NCI-H1694 treated with DMSO at 0.1 percent for 48 hours (cell line): ENCODE results near the gene MED29.

ENCODE experiments used
- DNase-seq: peaks from one replicate; lab custom pipeline; 2025; lab: John Stamatoyannopoulos, UW

The MED29 gene

GRCh38 chr19:39430675-39431593 lies 39.8 kb downstream of the MED29 start:
- no peak for DNase-seq

- DNase-seq = no peak
These were observed 41.5 kb downstream of the MED29 start for GRCh38 chr19:39432677-39433025.

DNA sequence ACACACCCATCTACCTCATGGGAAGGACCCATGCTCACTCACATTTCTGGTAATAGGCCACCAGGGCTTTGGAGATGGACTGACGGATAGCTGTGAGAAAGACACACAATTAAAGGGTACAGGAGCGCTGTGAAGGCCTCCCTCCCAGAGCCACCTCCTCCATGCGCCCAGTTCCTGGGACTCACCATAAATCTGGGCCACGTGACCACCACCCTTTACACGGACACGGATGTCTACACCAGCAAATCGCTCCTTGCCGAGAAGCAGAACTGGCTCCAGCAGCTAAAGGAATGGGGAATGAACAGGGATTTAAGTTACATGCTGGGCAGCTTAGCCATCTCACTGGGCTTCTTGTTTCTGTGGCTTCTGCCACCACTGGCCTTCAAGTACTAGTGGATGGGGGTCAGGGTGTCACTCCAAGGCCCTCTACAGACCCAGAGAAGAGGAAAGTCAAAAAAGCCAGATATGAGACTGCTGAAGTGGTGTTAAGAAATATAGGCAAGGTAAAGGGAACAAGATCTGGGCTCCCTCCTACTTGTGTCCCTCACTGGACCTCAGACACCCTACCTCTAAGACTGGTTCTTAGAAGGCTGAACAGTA lies 42.4 kb downstream of the MED29 start:
- no peak for DNase-seq

DNA sequence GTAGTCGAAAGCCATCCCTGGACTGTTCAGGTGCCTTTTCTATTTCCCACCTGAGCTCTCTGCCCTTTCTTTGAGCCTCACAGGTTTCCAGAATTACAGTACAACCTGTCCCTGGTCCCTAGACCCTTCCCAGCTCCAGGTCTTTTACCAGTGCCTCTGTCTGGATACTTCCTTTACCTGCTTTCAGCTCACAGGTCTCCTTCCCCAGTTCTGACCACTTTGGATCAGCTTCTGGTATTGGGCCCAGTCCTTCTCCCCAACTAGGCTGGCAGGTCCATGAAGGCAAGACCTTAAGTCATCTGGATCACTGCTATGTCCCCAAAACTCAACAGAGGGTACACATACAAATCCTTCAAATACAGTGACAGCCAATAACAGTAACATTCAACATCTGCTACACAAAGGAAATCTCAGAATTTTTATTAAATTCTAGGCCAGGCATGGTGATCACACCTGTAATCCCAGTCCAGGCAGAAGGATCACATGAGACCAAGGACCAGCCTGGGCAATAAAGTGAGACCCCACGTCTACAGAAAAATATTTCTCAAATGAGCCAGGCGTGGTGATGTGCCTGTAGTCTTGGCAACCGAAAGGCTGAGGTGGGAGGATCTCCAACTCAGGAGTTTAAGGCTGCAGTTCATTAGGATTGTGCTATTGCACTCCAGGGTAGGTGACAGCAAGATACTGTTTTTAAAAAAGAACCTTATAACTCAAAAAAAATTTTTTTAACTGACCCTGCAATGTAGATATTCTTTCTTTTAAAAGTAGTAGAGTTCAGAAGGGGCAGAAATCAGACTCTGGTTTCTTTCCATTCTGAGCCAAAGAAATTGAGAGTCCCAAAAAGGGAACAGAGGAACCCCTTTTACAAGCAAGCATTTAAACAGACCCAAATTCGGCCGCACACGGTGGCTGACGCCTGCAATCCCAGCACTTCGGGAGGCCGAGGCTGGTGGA lies 43.2 kb downstream of the MED29 start:
- no peak for DNase-seq

DNA sequence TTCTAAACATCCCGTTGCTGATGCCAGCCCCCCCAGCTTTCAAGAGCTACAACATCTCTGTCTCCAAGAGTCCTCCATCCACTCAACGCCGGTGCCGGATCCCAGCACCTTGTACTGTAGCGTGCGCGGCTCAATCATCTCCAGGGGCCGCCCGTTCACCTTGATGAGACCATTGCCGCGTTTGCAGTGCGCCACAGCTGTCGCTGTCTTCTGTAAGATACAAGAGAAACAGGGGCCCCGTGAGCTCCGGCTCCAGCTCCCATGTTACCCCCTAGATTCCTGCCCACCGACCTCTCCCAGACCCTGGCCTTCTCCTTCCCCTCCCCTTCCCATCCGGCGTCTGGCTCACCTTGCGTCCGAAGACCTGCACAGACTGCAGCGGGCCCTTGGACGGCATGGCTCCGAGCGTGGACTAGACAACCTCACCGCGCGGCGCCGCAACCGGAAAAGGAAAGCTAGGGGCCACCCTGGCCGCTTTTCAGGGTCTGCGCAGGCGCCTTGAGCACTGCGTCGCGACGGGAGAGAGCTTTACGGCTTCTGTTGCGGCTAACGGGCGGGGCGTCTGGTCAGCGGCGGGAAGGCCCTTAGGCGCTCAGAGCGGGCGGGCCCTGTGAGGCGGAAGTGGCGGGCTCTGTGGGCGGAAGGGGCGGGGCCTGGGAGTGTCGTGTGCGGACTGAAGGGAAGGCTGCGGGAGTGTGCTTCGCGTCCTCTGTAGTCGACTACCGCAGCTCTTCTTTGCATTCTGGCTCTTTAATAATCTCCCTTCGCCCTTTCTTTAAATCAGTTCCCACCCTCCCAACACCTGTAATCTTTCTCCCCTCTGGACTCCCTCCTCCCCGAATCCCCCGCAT lies 44.5 kb downstream of the MED29 start, which contains the start of gene RPS16:
RPS16 (minus strand) TSS at position 451 of the 851 bp plus-strand sequence; CDS start at position 397, 54 bp downstream.
- DNase-seq = peak; percentile 97

DNA sequence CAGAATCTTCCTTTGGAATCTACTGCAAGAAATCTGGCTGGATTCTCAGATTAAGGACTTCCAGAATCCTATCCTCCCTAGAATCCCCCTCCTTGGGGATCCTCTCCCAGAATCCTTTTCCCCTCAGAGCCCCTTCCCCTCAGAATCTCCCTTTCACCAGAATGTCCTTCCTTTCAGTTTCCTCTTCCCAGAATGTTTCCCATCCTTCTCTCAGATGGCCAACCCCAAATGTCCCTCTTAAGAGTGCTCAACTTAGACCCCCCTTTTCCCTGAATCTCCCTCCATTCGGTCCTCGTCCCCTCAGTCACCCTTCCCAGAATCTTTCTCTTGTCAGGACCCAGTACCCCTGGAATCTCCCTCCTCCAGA lies 45.2 kb downstream of the MED29 start:
- no peak for DNase-seq

- no peak for DNase-seq
These were observed 47.2 kb downstream of the MED29 start for GRCh38 chr19:39438270-39438934.

DNA sequence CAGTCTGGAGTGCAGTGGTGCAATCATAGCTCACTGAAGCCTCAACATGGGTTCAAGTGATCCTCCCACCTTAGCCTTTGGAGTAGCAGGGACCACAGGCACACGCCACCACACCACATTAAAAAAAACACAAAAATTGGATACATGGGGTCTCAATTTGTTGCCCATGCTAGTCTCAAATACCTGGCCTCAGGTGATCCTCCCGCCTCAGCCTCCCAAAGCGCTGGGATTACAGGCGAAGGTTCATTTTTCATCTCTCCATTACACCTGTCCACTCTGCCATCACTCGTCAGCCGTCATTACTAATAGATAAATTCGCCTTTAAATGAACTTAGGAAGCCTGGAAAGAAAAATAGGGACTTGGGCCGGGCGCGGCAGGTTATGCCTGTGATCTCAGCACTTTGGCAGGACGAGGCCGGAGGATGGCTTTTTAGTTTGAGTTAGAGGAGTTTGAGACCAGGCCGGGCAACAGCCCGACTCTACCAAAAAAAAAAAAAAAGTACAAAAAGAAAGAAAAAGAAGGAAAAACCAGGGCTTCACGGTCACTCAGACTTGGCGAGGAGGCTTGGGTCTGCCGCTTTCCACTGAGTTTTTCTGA lies 53.5 kb downstream of the MED29 start:
- DNase-seq = no peak

GRCh38 chr19:39445196-39446111 lies 54.3 kb downstream of the MED29 start, which contains the start of gene SUPT5H:
TSS of gene SUPT5H (plus strand) at chr19:39445582. CDS start at chr19:39445891, 309 bp downstream.
- peak; percentile 96 for DNase-seq

GRCh38 chr19:39446365-39447084 lies 55.3 kb downstream of the MED29 start:
- no peak for DNase-seq

- no peak for DNase-seq
These were observed 57.1 kb downstream of the MED29 start for GRCh38 chr19:39448271-39448670.

GRCh38 chr19:39449116-39449797 lies 58.1 kb downstream of the MED29 start:
- DNase-seq = no peak
